ENCODE measurements around the gene ECEL1.
A peak's percentile ranks its signal among the peaks of the same experiment; 100 is the strongest.
"Not testable (repeated sequence)": the region's sequence is repeated elsewhere in the genome, so short reads cannot be mapped to it uniquely, and the experiment has no call there.

Gene ECEL1

DNA sequence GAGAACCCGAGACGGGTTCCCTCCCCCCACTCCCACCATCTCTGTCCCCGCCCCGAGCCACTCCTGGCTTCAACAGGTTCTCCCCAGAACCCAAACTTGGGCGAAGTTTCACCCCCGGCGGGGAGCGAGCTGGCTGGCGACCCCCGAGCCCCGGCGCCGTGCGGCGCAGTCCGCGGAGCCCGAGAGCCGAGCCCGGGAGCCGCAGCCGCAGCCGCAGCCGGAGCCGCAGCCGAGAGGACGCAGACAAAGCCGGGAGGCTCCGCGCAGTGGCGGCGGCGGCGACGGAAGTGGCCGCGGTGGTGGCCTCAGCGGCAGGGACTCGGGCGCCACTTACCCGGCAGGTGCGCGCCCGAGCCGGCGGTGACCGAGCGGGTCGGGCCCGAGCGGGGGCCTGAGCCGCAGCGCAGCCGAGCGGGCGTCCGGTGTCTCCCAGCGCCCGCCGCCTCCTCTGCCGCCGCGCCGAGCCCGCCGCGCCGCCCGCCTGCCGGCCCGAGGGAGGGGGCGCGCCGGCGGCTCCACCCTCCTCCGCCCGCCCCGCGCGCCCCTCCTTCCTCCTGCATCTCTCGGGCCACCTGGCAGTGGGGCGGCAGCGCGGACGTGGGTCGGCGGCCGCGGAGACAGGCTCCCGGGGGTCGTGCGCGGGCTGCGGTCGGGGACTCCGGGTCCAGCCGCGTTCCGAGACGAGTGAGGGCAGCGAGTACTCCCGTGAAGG, at the start of gene ECEL1:
TSS of gene ECEL1 (minus strand) at position 450 of the 712 bp plus-strand sequence. CDS start 1,181 bp downstream, outside the sequence.
- ATAC-seq (replicated peaks; ENCODE audit: extremely low read depth, poor library complexity, severe bottlenecking) (no peak), DNase-seq (ENCODE audit: low spot score in 2 of 2) (no peak)
- no peak within 1 kb of the TSS for H3K27ac Mint-ChIP-seq (ENCODE audit: low read depth)
- H3K4me1 Mint-ChIP-seq: no peaks in the 10 kb centered on the region
- peaks cover 2% of the 10 kb centered on the region for H3K36me3 Mint-ChIP-seq (ENCODE audit: insufficient read depth)
- peak within 1 kb of the TSS; percentile 71 for H3K4me3 Mint-ChIP-seq
- no peaks in the 10 kb centered on the region for H3K9me3 Mint-ChIP-seq
- H3K27me3 Mint-ChIP-seq: peaks cover 67% of the 10 kb centered on the region

DNA sequence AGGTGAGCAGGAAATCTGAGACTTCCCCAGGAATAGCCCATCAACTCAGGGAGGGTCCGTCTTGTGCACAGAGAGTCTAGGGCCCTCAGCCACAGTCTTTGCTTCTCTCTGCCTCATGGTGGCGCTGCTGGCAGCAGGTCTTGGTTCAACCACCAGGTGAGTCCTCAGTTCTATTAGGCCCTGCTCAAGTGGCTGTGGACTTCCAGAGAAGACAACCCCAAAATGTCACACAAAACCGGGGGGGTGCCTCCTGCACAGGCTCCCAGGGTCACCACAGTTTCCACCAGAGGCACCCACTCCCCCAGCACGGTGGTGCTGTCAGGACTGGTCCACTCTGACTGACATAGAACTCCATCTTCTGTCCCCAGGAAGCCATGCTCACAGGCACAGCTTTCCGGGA, 49.4 kb upstream of the ECEL1 start:
- no peak for DNase-seq (ENCODE audit: low spot score in 2 of 2)
- ATAC-seq (replicated peaks; ENCODE audit: extremely low read depth, poor library complexity, severe bottlenecking): no peak

GRCh38 chr2:232535761-232536530, 48.3 kb upstream of the ECEL1 start:
- ATAC-seq (replicated peaks; ENCODE audit: extremely low read depth, poor library complexity, severe bottlenecking) (no peak), DNase-seq (ENCODE audit: low spot score in 2 of 2) (no peak)
- Mint-ChIP-seq H3K4me1 (peaks cover 14% of the 10 kb centered on the region), H3K36me3 (ENCODE audit: insufficient read depth) (peaks cover 2% of the 10 kb centered on the region), H3K4me3 (no peak overlapping the region), H3K9me3 (no peaks in the 10 kb centered on the region), H3K27ac (ENCODE audit: low read depth) (no peak overlapping the region), H3K27me3 (peaks cover 37% of the 10 kb centered on the region)

More for the DNA sequence above, 49.4 kb upstream of the ECEL1 start:
- Mint-ChIP-seq H3K4me3 (no peak overlapping the region), H3K9me3 (no peaks in the 10 kb centered on the region), H3K36me3 (ENCODE audit: insufficient read depth) (peaks cover 2% of the 10 kb centered on the region), H3K27ac (ENCODE audit: low read depth) (no peak overlapping the region), H3K27me3 (peaks cover 37% of the 10 kb centered on the region), H3K4me1 (peaks cover 20% of the 10 kb centered on the region)

- Mint-ChIP-seq H3K9me3 (no peaks in the 10 kb centered on the region), H3K27ac (ENCODE audit: low read depth) (no peak overlapping the region), H3K36me3 (ENCODE audit: insufficient read depth) (peaks cover under 1% of the 10 kb centered on the region), H3K4me3 (no peak overlapping the region), H3K27me3 (peaks cover 45% of the 10 kb centered on the region), H3K4me1 (peaks cover 9% of the 10 kb centered on the region)
- ATAC-seq (replicated peaks; ENCODE audit: extremely low read depth, poor library complexity, severe bottlenecking) (no peak), DNase-seq (ENCODE audit: low spot score in 2 of 2) (no peak)
Measured at GRCh38 chr2:232534940-232535651, 47.5 kb upstream of the ECEL1 start.

GRCh38 chr2:232533944-232534710, 46.5 kb upstream of the ECEL1 start:
- Mint-ChIP-seq H3K36me3 (ENCODE audit: insufficient read depth) (peaks cover 2% of the 10 kb centered on the region), H3K4me1 (peaks cover 11% of the 10 kb centered on the region), H3K27ac (ENCODE audit: low read depth) (no peak overlapping the region), H3K27me3 (peaks cover 55% of the 10 kb centered on the region), H3K9me3 (no peaks in the 10 kb centered on the region), H3K4me3 (no peak overlapping the region)
- no peak for ATAC-seq (replicated peaks; ENCODE audit: extremely low read depth, poor library complexity, severe bottlenecking)
- no peak for DNase-seq (ENCODE audit: low spot score in 2 of 2)

DNA sequence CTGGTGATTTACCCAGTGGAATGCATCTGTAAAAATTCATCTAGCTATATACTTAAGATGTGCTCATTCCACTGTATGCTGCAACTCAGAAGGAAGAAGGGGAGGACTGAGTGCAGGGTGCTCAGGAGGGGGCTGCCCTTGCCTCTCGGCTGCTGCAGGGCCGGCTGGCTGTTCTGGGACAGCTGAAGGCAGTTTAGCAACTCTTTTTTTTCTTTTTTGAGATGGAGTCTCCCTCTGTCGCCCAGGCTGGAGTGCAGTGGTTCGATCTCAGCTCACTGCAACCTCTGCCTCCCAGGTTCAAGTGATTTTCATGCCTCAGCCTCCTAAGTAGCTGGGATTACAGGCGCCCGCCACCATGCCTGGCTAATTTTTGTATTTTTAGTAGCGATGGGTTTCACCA, 45.2 kb upstream of the ECEL1 start:
- not testable (repeated sequence) for H3K36me3 Mint-ChIP-seq (ENCODE audit: insufficient read depth); H3K27ac Mint-ChIP-seq (ENCODE audit: low read depth)
- H3K27me3 Mint-ChIP-seq: peaks cover 56% of the 10 kb centered on the region

DNA sequence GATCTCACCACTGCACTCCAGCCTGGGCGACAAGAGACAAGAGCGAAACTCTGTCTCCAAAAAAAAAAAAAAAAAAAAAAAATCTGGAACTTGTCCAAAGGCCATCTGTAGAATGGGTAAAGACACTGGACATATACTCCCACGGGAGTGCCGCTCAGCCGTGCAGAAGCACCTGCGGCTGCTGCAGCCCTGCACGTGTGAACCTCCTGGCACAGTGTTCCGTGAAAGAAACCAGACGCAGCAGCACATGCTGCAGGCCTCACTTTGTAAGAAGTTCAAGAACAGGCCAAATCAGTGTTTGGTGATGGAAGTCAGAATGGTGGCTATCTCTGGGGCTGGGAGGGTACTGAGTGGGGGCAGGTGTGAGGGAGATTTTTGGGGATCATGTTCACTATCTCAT, 44.8 kb upstream of the ECEL1 start:
- H3K4me1 Mint-ChIP-seq: peaks cover 15% of the 10 kb centered on the region
- no peak overlapping the region for H3K4me3 Mint-ChIP-seq
- H3K27me3 Mint-ChIP-seq: peaks cover 60% of the 10 kb centered on the region
- H3K27ac Mint-ChIP-seq (ENCODE audit: low read depth): no peak overlapping the region
- H3K9me3 Mint-ChIP-seq: no peaks in the 10 kb centered on the region
- DNase-seq (ENCODE audit: low spot score in 2 of 2): no peak
- H3K36me3 Mint-ChIP-seq (ENCODE audit: insufficient read depth): peaks cover 2% of the 10 kb centered on the region
- no peak for ATAC-seq (replicated peaks; ENCODE audit: extremely low read depth, poor library complexity, severe bottlenecking)

More for the DNA sequence above, 45.2 kb upstream of the ECEL1 start:
- not testable (repeated sequence) for ATAC-seq (replicated peaks; ENCODE audit: extremely low read depth, poor library complexity, severe bottlenecking); H3K4me3 Mint-ChIP-seq; H3K9me3 Mint-ChIP-seq; DNase-seq (ENCODE audit: low spot score in 2 of 2)
- H3K4me1 Mint-ChIP-seq: peaks cover 14% of the 10 kb centered on the region

- Mint-ChIP-seq H3K27ac (ENCODE audit: low read depth) (no peak overlapping the region), H3K27me3 (peaks cover 66% of the 10 kb centered on the region), H3K36me3 (ENCODE audit: insufficient read depth) (peaks cover 2% of the 10 kb centered on the region), H3K4me1 (peaks cover 15% of the 10 kb centered on the region), H3K9me3 (no peaks in the 10 kb centered on the region), H3K4me3 (no peak overlapping the region)
- no peak for ATAC-seq (replicated peaks; ENCODE audit: extremely low read depth, poor library complexity, severe bottlenecking)
- DNase-seq (ENCODE audit: low spot score in 2 of 2): no peak
Measured at GRCh38 chr2:232530626-232531260, 43.1 kb upstream of the ECEL1 start.

DNA sequence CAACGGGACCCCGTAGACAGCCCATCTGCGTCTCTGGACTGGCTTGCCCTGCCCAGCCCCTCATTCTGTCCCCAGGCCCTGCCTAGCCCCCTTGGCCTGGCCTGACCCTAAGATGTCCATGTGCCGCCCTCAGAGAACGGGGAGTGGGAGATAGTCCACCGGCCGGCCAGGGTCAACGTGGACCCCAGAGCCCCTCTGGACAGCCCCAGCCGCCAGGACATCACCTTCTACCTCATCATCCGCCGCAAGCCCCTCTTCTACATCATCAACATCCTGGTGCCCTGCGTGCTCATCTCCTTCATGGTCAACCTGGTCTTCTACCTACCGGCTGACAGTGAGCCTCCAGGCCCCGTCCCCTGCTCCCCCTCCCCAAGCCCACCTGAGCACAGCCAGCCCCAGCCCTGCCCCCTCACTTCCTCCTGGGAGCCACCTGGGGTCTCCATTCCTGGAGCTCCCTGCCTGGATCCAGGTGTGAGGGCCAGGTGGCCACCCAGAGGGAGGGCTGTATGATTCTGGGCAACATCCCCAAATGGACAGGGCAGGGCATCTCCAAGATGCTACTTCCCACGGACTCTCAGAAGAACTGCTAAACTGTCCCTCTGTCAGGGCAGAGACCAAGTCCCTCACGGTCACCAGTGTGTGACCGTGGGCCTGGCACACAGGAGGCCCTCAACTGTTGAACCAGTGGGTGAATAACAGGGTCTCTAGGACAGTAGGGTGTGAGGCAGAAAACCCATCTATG, 42.3 kb upstream of the ECEL1 start:
- peaks cover 2% of the 10 kb centered on the region for H3K36me3 Mint-ChIP-seq (ENCODE audit: insufficient read depth)
- ATAC-seq (replicated peaks; ENCODE audit: extremely low read depth, poor library complexity, severe bottlenecking) (no peak), DNase-seq (ENCODE audit: low spot score in 2 of 2) (no peak)
- H3K4me3 Mint-ChIP-seq: no peak overlapping the region
- no peak overlapping the region for H3K27ac Mint-ChIP-seq (ENCODE audit: low read depth)
- peaks cover 58% of the 10 kb centered on the region for H3K27me3 Mint-ChIP-seq
- peaks cover 15% of the 10 kb centered on the region for H3K4me1 Mint-ChIP-seq
- H3K9me3 Mint-ChIP-seq: no peaks in the 10 kb centered on the region

GRCh38 chr2:232528746-232529460, 41.3 kb upstream of the ECEL1 start:
- peaks cover 15% of the 10 kb centered on the region for H3K4me1 Mint-ChIP-seq
- DNase-seq (ENCODE audit: low spot score in 2 of 2) (no peak), ATAC-seq (replicated peaks; ENCODE audit: extremely low read depth, poor library complexity, severe bottlenecking) (peak; percentile 64)
- H3K27ac Mint-ChIP-seq (ENCODE audit: low read depth): peak overlapping the region; percentile 81
- H3K4me3 Mint-ChIP-seq: peak overlapping the region; percentile 25
- peaks cover 2% of the 10 kb centered on the region for H3K36me3 Mint-ChIP-seq (ENCODE audit: insufficient read depth)
- H3K9me3 Mint-ChIP-seq: no peaks in the 10 kb centered on the region
- H3K27me3 Mint-ChIP-seq: peaks cover 57% of the 10 kb centered on the region
